BE2C (cell line): ENCODE data around the gene APEX1.
"Not testable (repeated sequence)": the region's sequence is repeated elsewhere in the genome, so short reads cannot be mapped to it uniquely, and the experiment has no call there.

ENCODE experiments used
- DNase-seq: peaks from one replicate; pipeline ENCODE4 v3.0.0-alpha.2; 2020
- H3K27me3 ChIP-seq: fragments of 250-450 bp; sonication (Bioruptor Pico); 2 replicates; pipeline ENCODE4 v1.5.1; 2020; ENCODE audit warnings: mild to moderate bottlenecking
- H3K36me3 ChIP-seq: fragments of 250-450 bp; sonication (Bioruptor Pico); 2 replicates; pipeline ENCODE4 v1.5.1; 2020; ENCODE audit warnings: mild to moderate bottlenecking
- H3K4me1 ChIP-seq: fragments of 250-450 bp; sonication (Bioruptor Pico); 2 replicates; pipeline ENCODE4 v1.5.1; 2020
- H3K4me3 ChIP-seq: 2 replicates; pipeline ENCODE4 v1.5.1; 2011; ENCODE audit warnings: low read depth, low read length
- H3K9me3 ChIP-seq: fragments of 250-450 bp; sonication (Bioruptor Pico); 2 replicates; pipeline ENCODE4 v1.5.1; 2020
- CTCF ChIP-seq: IDR thresholded peaks from 2 replicates; pipeline ENCODE4 v1.5.1; 2012; ENCODE audit warnings: mild to moderate bottlenecking, low read depth, low read length

Gene APEX1

GRCh38 chr14:20498622-20499021 lies 43.6 kb downstream of the APEX1 start:
- Histone ChIP-seq H3K36me3 (no peaks in the 10 kb centered on the region), H3K4me3 (no peak overlapping the region), H3K27me3 (peaks cover 7% of the 10 kb centered on the region), H3K4me1 (no peaks in the 10 kb centered on the region), H3K9me3 (no peaks in the 10 kb centered on the region)
- no peak for TF ChIP-seq CTCF
- DNase-seq, result no peak

- no peak overlapping the region for H3K4me3 ChIP-seq
- TF ChIP-seq CTCF, result no peak
- no peaks in the 10 kb centered on the region for H3K9me3 ChIP-seq
- H3K36me3 ChIP-seq, result no peaks in the 10 kb centered on the region
- peaks cover 5% of the 10 kb centered on the region; the same call in 1 of the 2 replicates for H3K27me3 ChIP-seq
- H3K4me1 ChIP-seq, result no peaks in the 10 kb centered on the region
- no peak for DNase-seq
Observed at GRCh38 chr14:20499108-20499507, 44.1 kb downstream of the APEX1 start.

- H3K9me3 ChIP-seq, result no peaks in the 10 kb centered on the region
- no peak for TF ChIP-seq CTCF
- H3K4me3 ChIP-seq, result no peak overlapping the region
- no peaks in the 10 kb centered on the region for H3K36me3 ChIP-seq
- peaks cover 5% of the 10 kb centered on the region; the same call in 1 of the 2 replicates for H3K27me3 ChIP-seq
- H3K4me1 ChIP-seq, result no peaks in the 10 kb centered on the region
- DNase-seq, result no peak
Observed at GRCh38 chr14:20499881-20500280, 44.9 kb downstream of the APEX1 start.

- no peak overlapping the region for H3K4me3 ChIP-seq
- H3K27me3 ChIP-seq, result peaks cover 3% of the 10 kb centered on the region; the same call in 1 of the 2 replicates
- no peaks in the 10 kb centered on the region for H3K9me3 ChIP-seq
- TF ChIP-seq CTCF, result no peak
- H3K36me3 ChIP-seq, result no peaks in the 10 kb centered on the region
- no peaks in the 10 kb centered on the region for H3K4me1 ChIP-seq
- no peak for DNase-seq
Observed at GRCh38 chr14:20501346-20501745, 46.3 kb downstream of the APEX1 start.

- no peak for DNase-seq
- Histone ChIP-seq H3K4me1 (no peaks in the 10 kb centered on the region), H3K4me3 (no peak overlapping the region), H3K27me3 (peaks cover 3% of the 10 kb centered on the region; the same call in 1 of the 2 replicates), H3K9me3 (no peaks in the 10 kb centered on the region), H3K36me3 (no peaks in the 10 kb centered on the region)
- no peak for TF ChIP-seq CTCF
Observed at GRCh38 chr14:20503898-20504297, 48.9 kb downstream of the APEX1 start.

- not testable (repeated sequence) for H3K4me1 ChIP-seq, H3K36me3 ChIP-seq, H3K4me3 ChIP-seq, H3K9me3 ChIP-seq, DNase-seq
- H3K27me3 ChIP-seq, result peaks cover 10% of the 10 kb centered on the region; the same call in 1 of the 2 replicates
Observed at GRCh38 chr14:20506276-20506675, 51.2 kb downstream of the APEX1 start.

- not testable (repeated sequence) for H3K36me3 ChIP-seq, H3K9me3 ChIP-seq, DNase-seq, H3K4me1 ChIP-seq, H3K4me3 ChIP-seq
- H3K27me3 ChIP-seq, result peaks cover 13% of the 10 kb centered on the region
Observed at GRCh38 chr14:20506752-20507151, 51.7 kb downstream of the APEX1 start.
